ENCODE data around the gene LRP5. TPM values are rescaled to one million over a fixed set of nuclear protein-coding genes. Genes with fewer than 3 reads are reported as not detected.
"Not testable (repeated sequence)": the region's sequence is repeated elsewhere in the genome, so short reads cannot be mapped to it uniquely, and the experiment has no call there.

Gene LRP5
- total RNA-seq, 1 donor from 2014 or later, result 36.7 TPM

- DNase-seq (ENCODE audit: low read depth, low spot score), result no peak
These were observed 154.9 kb downstream of the LRP5 start for GRCh38 chr11:68467201-68467834.

GRCh38 chr11:68468217-68468828 is 155.9 kb downstream of the LRP5 start:
- DNase-seq (ENCODE audit: low read depth, low spot score), result no peak

- DNase-seq (ENCODE audit: low read depth, low spot score), result no peak
These were observed 156.7 kb downstream of the LRP5 start for GRCh38 chr11:68469122-68469521.

- no peak for DNase-seq (ENCODE audit: low read depth, low spot score)
These were observed 157.3 kb downstream of the LRP5 start for GRCh38 chr11:68469642-68470041.

GRCh38 chr11:68470304-68470811 is 158.0 kb downstream of the LRP5 start:
- no peak for DNase-seq (ENCODE audit: low read depth, low spot score)

- DNase-seq (ENCODE audit: low read depth, low spot score), result no peak
These were observed 159.3 kb downstream of the LRP5 start for GRCh38 chr11:68471360-68472340.

- no peak for DNase-seq (ENCODE audit: low read depth, low spot score)
These were observed 160.4 kb downstream of the LRP5 start for GRCh38 chr11:68472778-68473177.

- no peak for DNase-seq (ENCODE audit: low read depth, low spot score)
These were observed 161.3 kb downstream of the LRP5 start for GRCh38 chr11:68473693-68474092.

GRCh38 chr11:68475626-68476025 is 163.2 kb downstream of the LRP5 start:
- DNase-seq (ENCODE audit: low read depth, low spot score), result not testable (repeated sequence)

GRCh38 chr11:68479390-68479789 is 167.0 kb downstream of the LRP5 start:
- no peak for DNase-seq (ENCODE audit: low read depth, low spot score)

GRCh38 chr11:68480193-68480592 is 167.8 kb downstream of the LRP5 start:
- no peak for DNase-seq (ENCODE audit: low read depth, low spot score)

GRCh38 chr11:68480852-68481510 is 168.6 kb downstream of the LRP5 start:
- no peak for DNase-seq (ENCODE audit: low read depth, low spot score)

GRCh38 chr11:68481579-68482240 is 169.3 kb downstream of the LRP5 start:
- DNase-seq (ENCODE audit: low read depth, low spot score), result no peak

- DNase-seq (ENCODE audit: low read depth, low spot score), result no peak
These were observed 176.2 kb downstream of the LRP5 start for GRCh38 chr11:68488623-68489022.

- no peak for DNase-seq (ENCODE audit: low read depth, low spot score)
These were observed 182.9 kb downstream of the LRP5 start for GRCh38 chr11:68495220-68495729.

GRCh38 chr11:68495872-68496271 is 183.5 kb downstream of the LRP5 start:
- DNase-seq (ENCODE audit: low read depth, low spot score), result no peak

- no peak for DNase-seq (ENCODE audit: low read depth, low spot score)
These were observed 185.4 kb downstream of the LRP5 start for GRCh38 chr11:68497761-68498160.

GRCh38 chr11:68498321-68498720 is 185.9 kb downstream of the LRP5 start:
- DNase-seq (ENCODE audit: low read depth, low spot score), result no peak

Data from pulmonary artery endothelial cell (primary cell).